HepG2 (cell line): ENCODE measurements around the gene RPL36. TPM values are rescaled to one million over a fixed set of nuclear protein-coding genes. Genes with fewer than 3 reads are reported as not detected.

ENCODE experiments used
- E2F1 ChIP-seq: sonication (generic); formaldehyde crosslinking; IDR thresholded peaks from 2 replicates; pipeline ENCODE4 v1.5.0; 2020; ENCODE audit warnings: missing genetic modification reagents
- HNF4A ChIP-seq: sonication (generic); formaldehyde crosslinking; IDR thresholded peaks from 2 replicates; pipeline ENCODE4 v1.4.0; 2020; ENCODE audit warnings: missing genetic modification reagents
- HNRNPL ChIP-seq: fragments of 200-400 bp; formaldehyde crosslinking; IDR thresholded peaks from 2 replicates; pipeline ENCODE4 v1.6.1; 2017; ENCODE audit warnings: mild to moderate bottlenecking, low read depth, low read length
- SP2 ChIP-seq: sonication (generic); formaldehyde crosslinking; IDR thresholded peaks from 2 replicates; pipeline ENCODE4 v1.5.1; 2020; ENCODE audit warnings: mild to moderate bottlenecking, missing genetic modification reagents
- TFE3 ChIP-seq: IDR thresholded peaks from 2 replicates; pipeline ENCODE4 v1.6.1; 2016
- ZNF563 ChIP-seq: sonication (generic); formaldehyde crosslinking; IDR thresholded peaks from 2 replicates; pipeline ENCODE4 v1.8.0; 2022; ENCODE audit warnings: mild to moderate bottlenecking, moderate library complexity, missing genetic modification reagents
- polyA plus RNA-seq, 8 experiments: library from polyadenylated mRNA; depleted of rRNA in 3 of 8; stranded (reverse) in 7 of 8; unstranded in 1 of 8; fragments of >200 nt; fragmentation: Illumina TruSeq in 4 of 8; extraction: Trizol in 4 of 8; gene quantifications; 2 replicates each; pipeline versions ENCODE4 v1.2.1 to v1.2.3, GENCODE V29; 2011 to 2016; ENCODE audit warnings: low read depth in 4 of 8, missing spikeins in 1 of 8, mixed read lengths in 1 of 8; ENCODE audit not compliant: insufficient read depth in 1 of 8
- total RNA-seq, 5 experiments: library from RNA; depleted of rRNA; stranded (reverse); fragments of >200 nt; fragmentation: Illumina TruSeq; extraction: Trizol; gene quantifications; 2 replicates each; pipeline ENCODE4 v1.2.3, GENCODE V29; 2016; ENCODE audit warnings: low read depth in 1 of 5
- TF ChIP-seq, protein P1 (sequence below): sonication (generic); formaldehyde crosslinking; IDR thresholded peaks from 2 replicates; pipeline ENCODE4 v1.5.0; 2020; ENCODE audit warnings: mild to moderate bottlenecking, missing genetic modification reagents, borderline replicate concordance
- TF ChIP-seq, protein P2 (sequence below): IDR thresholded peaks from 2 replicates; pipeline ENCODE4 v1.6.1; 2016; ENCODE audit warnings: mild to moderate bottlenecking
- TF ChIP-seq, protein P3 (sequence below), 2 experiments: fragments of 450-650 bp in 1 of 2; sonication (generic) in 1 of 2; formaldehyde crosslinking in 1 of 2; IDR thresholded peaks; 2 replicates each; pipeline versions ENCODE4 v1.6.1 to v1.8.0; 2016 to 2022; ENCODE audit warnings: antibody characterized with exemption in 1 of 2, mild to moderate bottlenecking in 1 of 2, missing genetic modification reagents in 1 of 2

The RPL36 gene
- total and polyA plus RNA-seq, 2 of the 13 experiments (the other 11 are each of a cell fraction or from before 2014, with no cell fraction given): 706 to 740 TPM

GRCh38 chr19:5680437-5681368 lies 9.4 kb upstream of the RPL36 start, which contains the start of the genes HSD11B1L and MICOS13 (continued):
- TF ChIP-seq, protein P1, sequence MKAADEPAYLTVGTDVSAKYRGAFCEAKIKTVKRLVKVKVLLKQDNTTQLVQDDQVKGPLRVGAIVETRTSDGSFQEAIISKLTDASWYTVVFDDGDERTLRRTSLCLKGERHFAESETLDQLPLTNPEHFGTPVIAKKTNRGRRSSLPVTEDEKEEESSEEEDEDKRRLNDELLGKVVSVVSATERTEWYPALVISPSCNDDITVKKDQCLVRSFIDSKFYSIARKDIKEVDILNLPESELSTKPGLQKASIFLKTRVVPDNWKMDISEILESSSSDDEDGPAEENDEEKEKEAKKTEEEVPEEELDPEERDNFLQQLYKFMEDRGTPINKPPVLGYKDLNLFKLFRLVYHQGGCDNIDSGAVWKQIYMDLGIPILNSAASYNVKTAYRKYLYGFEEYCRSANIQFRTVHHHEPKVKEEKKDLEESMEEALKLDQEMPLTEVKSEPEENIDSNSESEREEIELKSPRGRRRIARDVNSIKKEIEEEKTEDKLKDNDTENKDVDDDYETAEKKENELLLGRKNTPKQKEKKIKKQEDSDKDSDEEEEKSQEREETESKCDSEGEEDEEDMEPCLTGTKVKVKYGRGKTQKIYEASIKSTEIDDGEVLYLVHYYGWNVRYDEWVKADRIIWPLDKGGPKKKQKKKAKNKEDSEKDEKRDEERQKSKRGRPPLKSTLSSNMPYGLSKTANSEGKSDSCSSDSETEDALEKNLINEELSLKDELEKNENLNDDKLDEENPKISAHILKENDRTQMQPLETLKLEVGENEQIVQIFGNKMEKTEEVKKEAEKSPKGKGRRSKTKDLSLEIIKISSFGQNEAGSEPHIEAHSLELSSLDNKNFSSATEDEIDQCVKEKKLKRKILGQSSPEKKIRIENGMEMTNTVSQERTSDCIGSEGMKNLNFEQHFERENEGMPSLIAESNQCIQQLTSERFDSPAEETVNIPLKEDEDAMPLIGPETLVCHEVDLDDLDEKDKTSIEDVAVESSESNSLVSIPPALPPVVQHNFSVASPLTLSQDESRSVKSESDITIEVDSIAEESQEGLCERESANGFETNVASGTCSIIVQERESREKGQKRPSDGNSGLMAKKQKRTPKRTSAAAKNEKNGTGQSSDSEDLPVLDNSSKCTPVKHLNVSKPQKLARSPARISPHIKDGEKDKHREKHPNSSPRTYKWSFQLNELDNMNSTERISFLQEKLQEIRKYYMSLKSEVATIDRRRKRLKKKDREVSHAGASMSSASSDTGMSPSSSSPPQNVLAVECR (CRISPR knock-in tag): peak; percentile 95
- TF ChIP-seq HNF4A (CRISPR knock-in tag) (peak; percentile 39), TFE3 (CRISPR knock-in tag) (peak; percentile 56), SP2 (CRISPR knock-in tag) (peak; percentile 46), HNRNPL (no peak), E2F1 (peak; percentile 77), ZNF563 (CRISPR knock-in tag) (peak; percentile 60; the same call in 1 of the 2 replicates)
- TF ChIP-seq, protein P2, sequence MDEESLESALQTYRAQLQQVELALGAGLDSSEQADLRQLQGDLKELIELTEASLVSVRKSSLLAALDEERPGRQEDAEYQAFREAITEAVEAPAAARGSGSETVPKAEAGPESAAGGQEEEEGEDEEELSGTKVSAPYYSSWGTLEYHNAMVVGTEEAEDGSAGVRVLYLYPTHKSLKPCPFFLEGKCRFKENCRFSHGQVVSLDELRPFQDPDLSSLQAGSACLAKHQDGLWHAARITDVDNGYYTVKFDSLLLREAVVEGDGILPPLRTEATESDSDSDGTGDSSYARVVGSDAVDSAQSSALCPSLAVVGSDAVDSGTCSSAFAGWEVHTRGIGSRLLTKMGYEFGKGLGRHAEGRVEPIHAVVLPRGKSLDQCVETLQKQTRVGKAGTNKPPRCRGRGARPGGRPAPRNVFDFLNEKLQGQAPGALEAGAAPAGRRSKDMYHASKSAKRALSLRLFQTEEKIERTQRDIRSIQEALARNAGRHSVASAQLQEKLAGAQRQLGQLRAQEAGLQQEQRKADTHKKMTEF (CRISPR knock-in tag): peak; percentile 83
- TF ChIP-seq, protein P3, sequence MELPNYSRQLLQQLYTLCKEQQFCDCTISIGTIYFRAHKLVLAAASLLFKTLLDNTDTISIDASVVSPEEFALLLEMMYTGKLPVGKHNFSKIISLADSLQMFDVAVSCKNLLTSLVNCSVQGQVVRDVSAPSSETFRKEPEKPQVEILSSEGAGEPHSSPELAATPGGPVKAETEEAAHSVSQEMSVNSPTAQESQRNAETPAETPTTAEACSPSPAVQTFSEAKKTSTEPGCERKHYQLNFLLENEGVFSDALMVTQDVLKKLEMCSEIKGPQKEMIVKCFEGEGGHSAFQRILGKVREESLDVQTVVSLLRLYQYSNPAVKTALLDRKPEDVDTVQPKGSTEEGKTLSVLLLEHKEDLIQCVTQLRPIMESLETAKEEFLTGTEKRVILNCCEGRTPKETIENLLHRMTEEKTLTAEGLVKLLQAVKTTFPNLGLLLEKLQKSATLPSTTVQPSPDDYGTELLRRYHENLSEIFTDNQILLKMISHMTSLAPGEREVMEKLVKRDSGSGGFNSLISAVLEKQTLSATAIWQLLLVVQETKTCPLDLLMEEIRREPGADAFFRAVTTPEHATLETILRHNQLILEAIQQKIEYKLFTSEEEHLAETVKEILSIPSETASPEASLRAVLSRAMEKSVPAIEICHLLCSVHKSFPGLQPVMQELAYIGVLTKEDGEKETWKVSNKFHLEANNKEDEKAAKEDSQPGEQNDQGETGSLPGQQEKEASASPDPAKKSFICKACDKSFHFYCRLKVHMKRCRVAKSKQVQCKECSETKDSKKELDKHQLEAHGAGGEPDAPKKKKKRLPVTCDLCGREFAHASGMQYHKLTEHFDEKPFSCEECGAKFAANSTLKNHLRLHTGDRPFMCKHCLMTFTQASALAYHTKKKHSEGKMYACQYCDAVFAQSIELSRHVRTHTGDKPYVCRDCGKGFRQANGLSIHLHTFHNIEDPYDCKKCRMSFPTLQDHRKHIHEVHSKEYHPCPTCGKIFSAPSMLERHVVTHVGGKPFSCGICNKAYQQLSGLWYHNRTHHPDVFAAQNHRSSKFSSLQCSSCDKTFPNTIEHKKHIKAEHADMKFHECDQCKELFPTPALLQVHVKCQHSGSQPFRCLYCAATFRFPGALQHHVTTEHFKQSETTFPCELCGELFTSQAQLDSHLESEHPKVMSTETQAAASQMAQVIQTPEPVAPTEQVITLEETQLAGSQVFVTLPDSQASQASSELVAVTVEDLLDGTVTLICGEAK (IDR thresholded peaks at IDR 0.05): no peak
- TF ChIP-seq, protein P3 (CRISPR knock-in tag; IDR thresholded peaks at IDR 0.05): peak; percentile 66
